ENCODE results near the gene RNU5B-1.

DNA sequence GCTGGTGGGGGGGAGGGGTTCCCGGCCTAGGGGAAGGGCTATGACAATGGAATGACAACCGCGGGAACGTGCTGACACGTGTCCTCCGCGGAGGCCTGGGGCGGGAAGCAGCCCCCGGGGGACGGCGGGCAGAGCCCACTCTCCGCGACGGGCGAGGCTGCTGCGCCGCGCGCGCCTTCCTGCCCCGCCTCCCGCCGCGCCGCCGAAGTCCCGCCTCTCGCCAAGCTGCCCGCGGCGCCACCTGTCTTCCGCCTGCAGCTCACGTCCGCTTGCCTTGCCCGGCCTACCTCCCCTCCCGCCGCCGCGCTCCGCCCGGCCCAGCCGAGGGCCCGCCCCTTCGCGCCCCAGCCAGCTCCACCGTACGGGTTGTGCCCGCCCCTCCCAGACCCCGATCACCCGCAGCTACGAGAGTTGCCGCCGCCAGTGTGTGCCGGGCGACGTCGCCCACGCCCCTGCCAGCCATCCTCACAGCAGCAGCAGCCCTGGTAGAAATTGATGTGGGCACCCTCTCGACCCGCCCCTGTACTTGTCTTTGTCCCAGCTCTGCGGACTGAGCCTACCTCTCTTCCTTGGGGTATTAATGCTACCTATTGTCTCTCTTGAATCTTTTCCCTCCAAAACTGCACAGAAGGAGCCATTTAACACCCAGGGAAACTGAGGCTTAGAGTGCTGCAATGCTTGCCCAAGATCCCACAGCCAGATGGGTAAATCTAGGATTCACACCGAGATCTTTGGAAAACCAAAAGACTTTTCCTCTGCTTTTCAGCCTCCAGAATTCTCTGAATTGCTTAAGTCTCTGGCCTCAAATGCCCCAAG is 17.6 kb upstream of the RNU5B-1 start, which contains the start of gene PARP16:
- TF ChIP-seq, protein P1, sequence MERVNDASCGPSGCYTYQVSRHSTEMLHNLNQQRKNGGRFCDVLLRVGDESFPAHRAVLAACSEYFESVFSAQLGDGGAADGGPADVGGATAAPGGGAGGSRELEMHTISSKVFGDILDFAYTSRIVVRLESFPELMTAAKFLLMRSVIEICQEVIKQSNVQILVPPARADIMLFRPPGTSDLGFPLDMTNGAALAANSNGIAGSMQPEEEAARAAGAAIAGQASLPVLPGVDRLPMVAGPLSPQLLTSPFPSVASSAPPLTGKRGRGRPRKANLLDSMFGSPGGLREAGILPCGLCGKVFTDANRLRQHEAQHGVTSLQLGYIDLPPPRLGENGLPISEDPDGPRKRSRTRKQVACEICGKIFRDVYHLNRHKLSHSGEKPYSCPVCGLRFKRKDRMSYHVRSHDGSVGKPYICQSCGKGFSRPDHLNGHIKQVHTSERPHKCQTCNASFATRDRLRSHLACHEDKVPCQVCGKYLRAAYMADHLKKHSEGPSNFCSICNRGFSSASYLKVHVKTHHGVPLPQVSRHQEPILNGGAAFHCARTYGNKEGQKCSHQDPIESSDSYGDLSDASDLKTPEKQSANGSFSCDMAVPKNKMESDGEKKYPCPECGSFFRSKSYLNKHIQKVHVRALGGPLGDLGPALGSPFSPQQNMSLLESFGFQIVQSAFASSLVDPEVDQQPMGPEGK (CRISPR knock-in tag; IDR thresholded peaks at IDR 0.05; ENCODE audit: borderline replicate concordance), result no peak
- no peak for TF ChIP-seq GLIS3 (CRISPR knock-in tag; IDR thresholded peaks at IDR 0.05)
- TF ChIP-seq RARB (CRISPR knock-in tag; IDR thresholded peaks at IDR 0.05), result no peak
- TF ChIP-seq ARNTL (CRISPR knock-in tag; IDR thresholded peaks at IDR 0.05; ENCODE audit: borderline replicate concordance, low read depth), result no peak
- no peak for TF ChIP-seq ESRRG (CRISPR knock-in tag; IDR thresholded peaks at IDR 0.05)
- TF ChIP-seq, protein P2, sequence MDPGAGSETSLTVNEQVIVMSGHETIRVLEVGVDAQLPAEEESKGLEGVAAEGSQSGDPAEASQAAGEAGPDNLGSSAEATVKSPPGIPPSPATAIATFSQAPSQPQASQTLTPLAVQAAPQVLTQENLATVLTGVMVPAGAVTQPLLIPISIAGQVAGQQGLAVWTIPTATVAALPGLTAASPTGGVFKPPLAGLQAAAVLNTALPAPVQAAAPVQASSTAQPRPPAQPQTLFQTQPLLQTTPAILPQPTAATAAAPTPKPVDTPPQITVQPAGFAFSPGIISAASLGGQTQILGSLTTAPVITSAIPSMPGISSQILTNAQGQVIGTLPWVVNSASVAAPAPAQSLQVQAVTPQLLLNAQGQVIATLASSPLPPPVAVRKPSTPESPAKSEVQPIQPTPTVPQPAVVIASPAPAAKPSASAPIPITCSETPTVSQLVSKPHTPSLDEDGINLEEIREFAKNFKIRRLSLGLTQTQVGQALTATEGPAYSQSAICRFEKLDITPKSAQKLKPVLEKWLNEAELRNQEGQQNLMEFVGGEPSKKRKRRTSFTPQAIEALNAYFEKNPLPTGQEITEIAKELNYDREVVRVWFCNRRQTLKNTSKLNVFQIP (CRISPR knock-in tag; IDR thresholded peaks at IDR 0.05; ENCODE audit: borderline replicate concordance, low read depth), result no peak
- TF ChIP-seq ZFP3 (CRISPR knock-in tag; IDR thresholded peaks at IDR 0.05), result no peak

Data from SK-N-SH treated with all-trans-retinoic acid at 6 μM for 48 hours (cell line).